GM23338 (cell line): Measurements from ENCODE around the gene TBC1D30. TPM values are rescaled to one million over a fixed set of nuclear protein-coding genes. Genes with fewer than 3 reads are reported as not detected.

Experiments used
- ATAC-seq: fragments of 200-7000 bp; cut with Tn5 transposase; 3 replicates; pipeline ENCODE4 v1.9.1; 2020
- DNase-seq: peaks from one replicate; pipeline ENCODE4 v3.0.0-alpha.2; 2015; ENCODE audit warnings: low spot score
- H2AFZ ChIP-seq: fragments of 200-600 bp; sonication (generic); 2 replicates; pipeline ENCODE4 v1.8.0; 2016; ENCODE audit warnings: antibody characterized with exemption, mild to moderate bottlenecking, moderate library complexity
- H3F3A ChIP-seq: fragments of 200-600 bp; sonication (generic); replicated peaks from 2 replicates; pipeline ENCODE4 v1.8.0; 2017; ENCODE audit warnings: antibody characterized with exemption, mixed run types, low read depth
- H3K27ac ChIP-seq: fragments of 200-600 bp; sonication (generic); 2 replicates; pipeline ENCODE4 v1.6.1; 2016; ENCODE audit warnings: low read depth
- H3K27me3 ChIP-seq: fragments of 200-600 bp; sonication (generic); 2 replicates; pipeline ENCODE4 v1.8.0; 2016; ENCODE audit warnings: mild to moderate bottlenecking, mixed run types, moderate library complexity; ENCODE audit not compliant: insufficient read depth
- H3K36me3 ChIP-seq: fragments of 200-600 bp; sonication (generic); 2 replicates; pipeline ENCODE4 v1.8.0; 2016; ENCODE audit warnings: mild to moderate bottlenecking; ENCODE audit not compliant: insufficient read depth
- H3K4me1 ChIP-seq: fragments of 200-600 bp; sonication (generic); 2 replicates; pipeline ENCODE4 v1.8.0; 2016; ENCODE audit warnings: mild to moderate bottlenecking, moderate library complexity; ENCODE audit not compliant: insufficient read depth
- H3K4me2 ChIP-seq: fragments of 200-600 bp; sonication (generic); 2 replicates; pipeline ENCODE4 v1.7.1; 2017; ENCODE audit warnings: mixed run types
- H3K4me3 ChIP-seq: fragments of 200-600 bp; sonication (generic); 2 replicates; pipeline ENCODE4 v1.6.1; 2016; ENCODE audit warnings: mixed run types
- H3K79me2 ChIP-seq: fragments of 200-600 bp; sonication (generic); replicated peaks from 2 replicates; pipeline ENCODE4 v1.8.0; 2017; ENCODE audit warnings: mild to moderate bottlenecking; ENCODE audit not compliant: insufficient read depth
- H3K9me2 ChIP-seq: fragments of 200-600 bp; sonication (generic); 2 replicates; pipeline ENCODE4 v1.8.0; 2017; ENCODE audit not compliant: insufficient read depth
- H4K20me1 ChIP-seq: fragments of 200-600 bp; sonication (generic); replicated peaks from 2 replicates; pipeline ENCODE4 v1.8.0; 2017; ENCODE audit warnings: mild to moderate bottlenecking; ENCODE audit not compliant: insufficient read depth
- H3K27ac Mint-ChIP-seq: 2 replicates; pipeline ENCODE4 v1.8.0; 2020; ENCODE audit warnings: inconsistent platforms, mild to moderate bottlenecking, moderate library complexity, mixed read lengths
- H3K27me3 Mint-ChIP-seq: 3 replicates; pipeline ENCODE4 v1.8.0; 2022; ENCODE audit warnings: low read depth, mild to moderate bottlenecking, moderate library complexity, mixed read lengths, inconsistent platforms; ENCODE audit not compliant: insufficient read depth, poor library complexity
- H3K36me3 Mint-ChIP-seq: 3 replicates; pipeline ENCODE4 v1.8.0; 2021; ENCODE audit warnings: low read depth, mild to moderate bottlenecking, inconsistent platforms, moderate library complexity, mixed read lengths
- H3K4me1 Mint-ChIP-seq: 3 replicates; pipeline ENCODE4 v1.8.0; 2020; ENCODE audit warnings: mild to moderate bottlenecking, inconsistent platforms, mixed read lengths
- H3K4me3 Mint-ChIP-seq: 3 replicates; pipeline ENCODE4 v1.8.0; 2021; ENCODE audit warnings: moderate library complexity, mild to moderate bottlenecking, inconsistent platforms, mixed read lengths
- H3K9me3 Mint-ChIP-seq: 3 replicates; pipeline ENCODE4 v1.8.0; 2020; ENCODE audit warnings: moderate library complexity, mild to moderate bottlenecking, inconsistent platforms, mixed read lengths
- CREB1 ChIP-seq: fragments of 250-450 bp; sonication (Bioruptor Pico); IDR thresholded peaks from 2 replicates; pipeline ENCODE4 v1.5.0; 2020; ENCODE audit warnings: low read depth, mild to moderate bottlenecking, moderate library complexity
- CTCF ChIP-seq, 2 experiments: fragments of 200-600 bp in 1 of 2; sonication (generic) in 1 of 2; conservative IDR thresholded peaks; 2 replicates each; pipeline versions ENCODE4 v1.5.1 to v1.6.1; 2016 to 2017; ENCODE audit warnings: antibody characterized with exemption in 2 of 2, low read depth in 2 of 2, mild to moderate bottlenecking in 2 of 2, moderate library complexity in 1 of 2
- EZH2 ChIP-seq: fragments of 200-600 bp; sonication (generic); IDR thresholded peaks from one replicate; pipeline ENCODE4 v1.8.0; 2017; ENCODE audit warnings: antibody characterized with exemption, mild to moderate bottlenecking, low read depth; ENCODE audit not compliant: unreplicated experiment
- EZH2phosphoT487 ChIP-seq: fragments of 200-600 bp; sonication (generic); IDR thresholded peaks from one replicate; pipeline ENCODE4 v1.8.1; 2018; ENCODE audit warnings: antibody characterized with exemption; ENCODE audit not compliant: unreplicated experiment
- JUNB ChIP-seq: IDR thresholded peaks from one replicate; pipeline ENCODE4 v1.6.1; 2016; ENCODE audit warnings: antibody characterized with exemption; ENCODE audit not compliant: unreplicated experiment
- NANOG ChIP-seq: IDR thresholded peaks from 2 replicates; pipeline ENCODE4 v1.6.1; 2016; ENCODE audit warnings: antibody characterized with exemption, borderline replicate concordance
- POLR2AphosphoS5 ChIP-seq: IDR thresholded peaks from 2 replicates; pipeline ENCODE4 v1.6.1; 2016; ENCODE audit warnings: antibody characterized with exemption, low read depth
- REST ChIP-seq: IDR thresholded peaks from one replicate; pipeline ENCODE4 v1.6.1; 2018; ENCODE audit warnings: antibody characterized with exemption; ENCODE audit not compliant: unreplicated experiment
- STAT1 ChIP-seq: IDR thresholded peaks from one replicate; pipeline ENCODE4 v1.6.1; 2016; ENCODE audit warnings: antibody characterized with exemption; ENCODE audit not compliant: unreplicated experiment
- ZNF114 ChIP-seq: fragments of 250-450 bp; sonication (Bioruptor Pico); IDR thresholded peaks from 2 replicates; pipeline ENCODE4 v1.5.0; 2020; ENCODE audit warnings: mild to moderate bottlenecking, moderate library complexity
- ZNF331 ChIP-seq: fragments of 250-450 bp; sonication (Bioruptor Pico); IDR thresholded peaks from 2 replicates; pipeline ENCODE4 v1.5.0; 2020; ENCODE audit warnings: low read depth, mild to moderate bottlenecking, moderate library complexity
- ZNF462 ChIP-seq: fragments of 250-450 bp; sonication (Bioruptor Pico); IDR thresholded peaks from 2 replicates; pipeline ENCODE4 v1.5.0; 2020; ENCODE audit warnings: mild to moderate bottlenecking, moderate library complexity
- polyA plus RNA-seq: library from polyadenylated mRNA; unstranded; fragments of >200 nt; fragmentation: Nextera tagmentation; extraction: Ambion mirVana; gene quantifications from 2 replicates; pipeline ENCODE4 v1.2.1, GENCODE V29; 2016
- total RNA-seq: library from RNA; depleted of rRNA; stranded (reverse); fragments of >200 nt; shearing (Covaris generic); gene quantifications from 2 replicates; pipeline ENCODE4 v1.2.3, GENCODE V29; 2014
- TF ChIP-seq, protein P1 (sequence below): IDR thresholded peaks from 2 replicates; pipeline ENCODE4 v1.6.1; 2016; ENCODE audit warnings: antibody characterized with exemption

TBC1D30 gene
- total and polyA plus RNA-seq, 2 experiments from 2014 or later, result 2.9 to 9.6 TPM

DNA sequence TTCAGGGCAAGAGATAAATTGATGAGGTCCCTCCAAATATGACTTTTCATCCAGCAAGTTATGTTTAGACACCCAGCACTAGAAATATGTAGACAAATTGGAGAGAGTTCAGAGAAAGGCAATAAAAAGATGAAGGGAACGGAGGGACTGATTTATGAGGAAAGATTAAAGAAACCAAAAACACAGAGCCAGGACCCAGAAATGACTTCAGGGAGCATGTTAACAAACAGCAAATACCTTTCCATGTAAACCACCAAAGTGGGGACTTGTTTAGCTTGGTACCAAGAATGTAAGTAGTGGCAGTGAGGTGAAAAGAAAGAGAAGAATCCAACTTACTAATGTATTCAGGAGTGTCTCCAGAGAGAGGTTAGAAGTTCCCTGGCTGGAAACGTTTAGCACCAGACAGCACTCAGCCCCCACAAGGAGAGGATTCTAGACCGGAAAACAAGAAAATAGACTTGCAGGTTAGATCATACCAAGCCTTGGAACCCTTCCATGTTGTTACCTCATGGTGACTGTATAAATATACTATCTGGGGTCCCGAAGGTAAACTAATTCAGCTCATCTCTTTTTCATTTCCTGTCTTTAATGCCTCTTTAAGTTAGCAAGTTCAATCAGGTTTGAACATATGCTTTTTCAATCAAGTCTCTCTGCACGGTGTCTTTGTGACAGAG is 79.2 kb downstream of the TBC1D30 start:
- Histone ChIP-seq H4K20me1 (no peaks in the 10 kb centered on the region), H3F3A (no peaks in the 10 kb centered on the region), H3K27ac (no peak overlapping the region), H3K79me2 (no peaks in the 10 kb centered on the region), H3K9me2 (peaks cover 4% of the 10 kb centered on the region; the same call in 1 of the 2 replicates), H3K4me1 (no peaks in the 10 kb centered on the region), H2AFZ (0 out of 2 replicates have a peak overlapping the region, but pooled peaks have one; percentile 52), H3K4me2 (no peak overlapping the region), H3K4me3 (no peak overlapping the region), H3K27me3 (no peaks in the 10 kb centered on the region), H3K36me3 (no peaks in the 10 kb centered on the region)
- Mint-ChIP-seq H3K9me3 (no peaks in the 10 kb centered on the region), H3K4me1 (no peaks in the 10 kb centered on the region), H3K4me3 (no peak overlapping the region), H3K27me3 (no peaks in the 10 kb centered on the region), H3K36me3 (no peaks in the 10 kb centered on the region), H3K27ac (no peak overlapping the region)
- no peak for ATAC-seq
- TF ChIP-seq STAT1 (no peak), NANOG (no peak), ZNF462 (CRISPR knock-in tag) (no peak), ZNF114 (no peak), EZH2 (no peak), ZNF331 (no peak), JUNB (no peak), CTCF (conservative IDR thresholded peaks at IDR 0.05; ENCODE audit: low read depth in 2 of 2) (no peak), REST (no peak), POLR2AphosphoS5 (no peak), CREB1 (CRISPR knock-in tag) (no peak), EZH2phosphoT487 (no peak)
- TF ChIP-seq, protein P1, sequence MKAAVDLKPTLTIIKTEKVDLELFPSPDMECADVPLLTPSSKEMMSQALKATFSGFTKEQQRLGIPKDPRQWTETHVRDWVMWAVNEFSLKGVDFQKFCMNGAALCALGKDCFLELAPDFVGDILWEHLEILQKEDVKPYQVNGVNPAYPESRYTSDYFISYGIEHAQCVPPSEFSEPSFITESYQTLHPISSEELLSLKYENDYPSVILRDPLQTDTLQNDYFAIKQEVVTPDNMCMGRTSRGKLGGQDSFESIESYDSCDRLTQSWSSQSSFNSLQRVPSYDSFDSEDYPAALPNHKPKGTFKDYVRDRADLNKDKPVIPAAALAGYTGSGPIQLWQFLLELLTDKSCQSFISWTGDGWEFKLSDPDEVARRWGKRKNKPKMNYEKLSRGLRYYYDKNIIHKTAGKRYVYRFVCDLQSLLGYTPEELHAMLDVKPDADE, result no peak
- DNase-seq, result no peak
